Measurements from ENCODE around the gene GRID2IP. TPM values are rescaled to one million over a fixed set of nuclear protein-coding genes. Genes with fewer than 3 reads are reported as not detected.
A peak's percentile ranks its signal among the peaks of the same experiment; 100 is the strongest.
"Not testable (repeated sequence)": the region's sequence is repeated elsewhere in the genome, so short reads cannot be mapped to it uniquely, and the experiment has no call there.

Gene GRID2IP
- total RNA-seq, 1 donor from 2014 or later: 0.27 TPM

GRCh38 chr7:6451224-6451705 is 100.0 kb downstream of the GRID2IP start:
- DNase-seq (ENCODE audit: low read depth): no peak

DNA sequence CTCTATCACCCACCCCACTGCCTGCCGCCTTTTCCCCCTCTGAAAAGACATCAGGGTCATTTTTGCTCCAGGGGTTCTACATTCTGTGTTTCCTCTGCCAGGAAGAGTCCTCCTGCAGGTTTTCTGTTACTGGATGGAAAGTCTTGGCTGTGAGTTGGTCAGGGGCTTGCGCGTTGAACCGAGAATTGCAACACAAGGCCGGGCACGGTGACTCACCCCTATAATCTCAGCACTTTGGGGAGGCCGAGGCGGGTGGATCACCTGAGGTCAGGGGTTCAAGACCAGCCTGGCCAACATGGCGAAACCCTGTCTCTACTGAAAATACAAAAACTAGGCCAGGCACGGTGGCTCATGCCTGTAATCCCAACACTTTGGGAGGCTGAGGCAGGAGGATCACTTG is 100.7 kb downstream of the GRID2IP start:
- not testable (repeated sequence) for DNase-seq (ENCODE audit: low read depth)

DNA sequence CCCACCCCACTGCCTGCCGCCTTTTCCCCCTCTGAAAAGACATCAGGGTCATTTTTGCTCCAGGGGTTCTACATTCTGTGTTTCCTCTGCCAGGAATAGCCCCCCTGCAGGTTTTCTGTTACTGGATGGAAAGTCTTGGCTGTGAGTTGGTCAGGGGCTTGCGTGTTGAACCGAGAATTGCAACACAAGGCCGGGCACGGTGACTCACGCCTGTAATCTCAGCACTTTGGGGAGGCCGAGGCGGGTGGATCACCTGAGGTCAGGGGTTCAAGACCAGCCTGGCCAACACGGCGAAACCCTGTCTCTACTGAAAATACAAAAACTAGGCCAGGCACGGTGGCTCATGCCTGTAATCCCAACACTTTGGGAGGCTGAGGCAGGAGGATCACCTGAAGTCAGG is 101.4 kb downstream of the GRID2IP start:
- not testable (repeated sequence) for DNase-seq (ENCODE audit: low read depth)

GRCh38 chr7:6448943-6449543 is 102.2 kb downstream of the GRID2IP start:
- no peak for DNase-seq (ENCODE audit: low read depth)

- DNase-seq (ENCODE audit: low read depth): peak; percentile 97
Measured at GRCh38 chr7:6447581-6448199, 103.6 kb downstream of the GRID2IP start, which contains the start of gene DAGLB. TSS of gene DAGLB (minus strand) at chr7:6447954. CDS start at chr7:6447842, 112 bp downstream.

Other genes starting within 250 kb of the GRID2IP start
- 25.2 and 42.1 TPM in 2 replicates for gene FAM220A, start 202.5 kb downstream of the GRID2IP start, total RNA-seq
- 91.0 and 105 TPM in 2 replicates for gene RAC1, start 176.9 kb downstream of the GRID2IP start, total RNA-seq
- gene DAGLB, start 103.5 kb downstream of the GRID2IP start, total RNA-seq: 27.7 and 31.3 TPM in 2 replicates
- gene KDELR2, start 67.3 kb downstream of the GRID2IP start, total RNA-seq: 184 and 240 TPM in 2 replicates
- 84.3 and 103 TPM in 2 replicates for gene ZDHHC4, start 26.0 kb upstream of the GRID2IP start, total RNA-seq
- 26.2 and 33.3 TPM in 2 replicates for gene INTS15, start 38.6 kb upstream of the GRID2IP start, total RNA-seq
- 1.0 and 1.9 TPM in 2 replicates for gene ZNF853, start 64.1 kb upstream of the GRID2IP start, total RNA-seq
- gene ZNF316, start 85.9 kb upstream of the GRID2IP start, total RNA-seq: 33.7 and 40.8 TPM in 2 replicates
- gene ZNF12, start 155.5 kb upstream of the GRID2IP start, total RNA-seq: 21.7 and 26.5 TPM in 2 replicates
- 0.29 and 0.31 TPM in 2 replicates for gene RSPH10B2, start 202.6 kb upstream of the GRID2IP start, total RNA-seq

Measured in myocyte (in vitro differentiated cells).